Tibial nerve (tissue), 4 donors: Measurements from ENCODE around the gene PLEKHF1. TPM values are rescaled to one million over a fixed set of nuclear protein-coding genes. Genes with fewer than 3 reads are reported as not detected.

Experiments used
- DNase-seq, 2 donors: peaks; one replicate each; pipeline ENCODE4 v3.0.0-alpha.2; 2019; ENCODE audit warnings: low spot score in 2 of 2
- H3K27ac ChIP-seq, 4 donors: fragments of 200-600 bp; sonication (generic) in 3 of 4; one replicate each; pipeline ENCODE4 v1.5.1; 2017 to 2019; ENCODE audit warnings: mild to moderate bottlenecking in 1 of 4
- H3K27me3 ChIP-seq, 2 donors: fragments of 200-600 bp; sonication (generic) in 1 of 2; one replicate each; pipeline versions ENCODE4 v1.5.1 to v1.6.0; 2017 to 2019
- H3K36me3 ChIP-seq, 3 donors: fragments of 200-600 bp; sonication (generic); one replicate each; pipeline ENCODE4 v1.5.1; 2018 to 2019
- H3K4me1 ChIP-seq, 4 donors: fragments of 200-600 bp; sonication (generic) in 3 of 4; one replicate each; pipeline ENCODE4 v1.5.1; 2017 to 2019
- H3K4me3 ChIP-seq, 4 donors: fragments of 200-600 bp; sonication (generic) in 3 of 4; one replicate each; pipeline ENCODE4 v1.5.1; 2017 to 2019; ENCODE audit warnings: mild to moderate bottlenecking in 1 of 4, moderate library complexity in 1 of 4
- H3K9me3 ChIP-seq, 4 donors: fragments of 200-600 bp; sonication (generic) in 3 of 4; one replicate each; pipeline ENCODE4 v1.5.1; 2017 to 2019
- EP300 ChIP-seq, 2 donors: sonication (generic); formaldehyde crosslinking; IDR thresholded peaks; one replicate each; pipeline ENCODE4 v1.6.1; 2017; ENCODE audit warnings: antibody characterized with exemption in 2 of 2, mild to moderate bottlenecking in 1 of 2
- POLR2A ChIP-seq, 2 donors: fragments of 450-650 bp; IDR thresholded peaks; one replicate each; pipeline ENCODE4 v1.6.1; 2017; ENCODE audit warnings: antibody characterized with exemption in 2 of 2, mild to moderate bottlenecking in 2 of 2, moderate library complexity in 2 of 2
- WGBS, 2 donors: methylation state at CpG; one replicate each; pipeline ENCODE4 v1.1.5; 2018; 5-methylcytosine and 5-hydroxymethylcytosine counted together
- total RNA-seq, 4 donors: library from RNA; depleted of rRNA; stranded (reverse); fragments of >200 nt; gene quantifications; one replicate each; pipeline ENCODE4 v1.1.0, GENCODE V29; 2016
- TF ChIP-seq, protein P1 (sequence below), 5 experiments: fragments of 200-600 bp in 3 of 5; fragments of 450-650 bp in 2 of 5; sonication (generic) in 3 of 5; IDR thresholded peaks; one replicate each; pipeline ENCODE4 v1.5.1; 2016 to 2019; ENCODE audit warnings: antibody characterized with exemption in 5 of 5, mild to moderate bottlenecking in 3 of 5, moderate library complexity in 2 of 5

PLEKHF1 gene
- total RNA-seq, 4 donors from 2014 or later = 52.2 to 119 (median 89.0) TPM

DNA sequence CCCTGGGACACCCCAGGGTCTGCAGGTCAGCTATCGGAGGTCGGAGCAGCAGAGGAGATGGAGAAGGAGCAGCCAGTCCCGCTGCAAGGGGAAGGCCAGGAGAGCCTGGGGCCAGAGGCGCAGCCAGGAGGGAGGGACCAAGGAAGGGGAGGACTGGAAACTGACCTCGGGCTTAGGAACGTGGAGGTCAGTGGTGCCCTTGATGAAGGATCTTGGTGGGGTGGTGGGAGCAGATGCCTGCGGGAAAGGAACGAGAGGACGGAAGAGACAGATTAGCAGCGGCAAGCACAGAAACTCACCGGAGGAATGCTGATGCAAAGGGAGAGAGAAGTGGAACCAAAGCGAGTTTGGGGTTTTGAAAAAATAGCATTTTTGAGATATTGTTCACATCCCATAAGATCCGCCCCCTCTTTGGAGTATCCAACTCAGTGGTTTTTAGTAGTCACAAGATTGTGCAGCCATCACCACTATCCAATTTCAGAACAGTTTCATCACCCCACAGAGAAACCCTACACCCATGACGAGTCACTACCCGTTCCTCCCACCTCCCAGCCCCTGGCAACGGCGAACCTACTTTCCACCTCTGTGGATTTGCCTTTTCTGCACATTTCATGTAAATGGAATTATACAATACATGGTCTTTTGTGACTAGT lies 22.1 kb downstream of the PLEKHF1 start:
- Histone ChIP-seq H3K36me3 (peaks cover 0 to 9% (median 0%) of the 10 kb centered on the region in 3 donors), H3K27me3 (no peaks in the 10 kb centered on the region), H3K4me3 (peak overlapping the region in 2 of 4 donors; percentile 1 to 32), H3K4me1 (peaks cover 0 to 29% (median 10%) of the 10 kb centered on the region in 4 donors), H3K9me3 (peaks cover 0 to 11% (median 1%) of the 10 kb centered on the region in 4 donors), H3K27ac (peak overlapping the region; percentile 40 to 91 (median 78))
- 51 to 52% methylated on average over 17 of the region's 17 CpGs for WGBS, 2 donors
- TF ChIP-seq EP300 (IDR thresholded peaks at IDR 0.05) = peak in 1 of 2 donors; percentile 61
- TF ChIP-seq, protein P1, sequence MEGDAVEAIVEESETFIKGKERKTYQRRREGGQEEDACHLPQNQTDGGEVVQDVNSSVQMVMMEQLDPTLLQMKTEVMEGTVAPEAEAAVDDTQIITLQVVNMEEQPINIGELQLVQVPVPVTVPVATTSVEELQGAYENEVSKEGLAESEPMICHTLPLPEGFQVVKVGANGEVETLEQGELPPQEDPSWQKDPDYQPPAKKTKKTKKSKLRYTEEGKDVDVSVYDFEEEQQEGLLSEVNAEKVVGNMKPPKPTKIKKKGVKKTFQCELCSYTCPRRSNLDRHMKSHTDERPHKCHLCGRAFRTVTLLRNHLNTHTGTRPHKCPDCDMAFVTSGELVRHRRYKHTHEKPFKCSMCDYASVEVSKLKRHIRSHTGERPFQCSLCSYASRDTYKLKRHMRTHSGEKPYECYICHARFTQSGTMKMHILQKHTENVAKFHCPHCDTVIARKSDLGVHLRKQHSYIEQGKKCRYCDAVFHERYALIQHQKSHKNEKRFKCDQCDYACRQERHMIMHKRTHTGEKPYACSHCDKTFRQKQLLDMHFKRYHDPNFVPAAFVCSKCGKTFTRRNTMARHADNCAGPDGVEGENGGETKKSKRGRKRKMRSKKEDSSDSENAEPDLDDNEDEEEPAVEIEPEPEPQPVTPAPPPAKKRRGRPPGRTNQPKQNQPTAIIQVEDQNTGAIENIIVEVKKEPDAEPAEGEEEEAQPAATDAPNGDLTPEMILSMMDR (IDR thresholded peaks at IDR 0.05) = no peak
- DNase-seq = peak in 1 of 2 donors; percentile 67

DNA sequence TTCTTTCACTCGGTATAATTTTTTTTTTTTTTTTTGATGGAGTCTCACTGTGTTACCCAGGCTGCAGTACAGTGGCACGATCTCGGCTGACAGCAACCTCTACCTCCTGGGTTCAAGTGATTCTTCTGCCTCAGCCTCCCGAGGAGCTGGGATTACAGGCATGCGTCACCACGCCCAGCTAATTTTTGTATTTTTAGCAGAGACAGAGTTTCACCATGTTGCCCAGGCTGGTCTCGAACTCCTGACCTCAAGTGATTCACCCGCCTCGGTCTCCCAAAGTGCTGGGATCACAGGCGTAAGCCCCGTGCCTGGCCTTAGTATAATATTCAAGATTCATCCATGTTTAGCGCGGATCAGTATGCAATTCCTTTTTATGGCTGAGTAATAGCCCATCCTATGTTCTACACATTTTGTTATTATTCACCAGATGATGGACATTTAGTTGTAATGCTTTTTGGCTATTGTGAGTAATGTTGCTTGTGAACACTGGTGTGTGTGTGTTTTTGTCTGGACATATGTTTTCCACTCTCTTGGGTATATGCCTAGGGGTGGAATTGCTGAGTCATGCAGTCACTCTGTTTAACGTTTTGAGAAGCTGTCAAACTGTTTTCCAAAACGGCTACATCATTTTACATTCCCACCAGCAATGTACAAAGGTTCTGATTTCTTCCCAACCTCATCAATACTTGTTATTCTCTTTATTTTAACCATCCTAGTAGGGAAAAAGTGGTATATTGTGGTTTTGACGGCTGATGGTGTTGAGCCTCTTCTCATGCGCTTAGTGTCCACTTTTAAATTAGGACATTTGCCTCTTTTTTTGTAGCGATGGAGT lies 22.9 kb downstream of the PLEKHF1 start:
- H3K9me3 ChIP-seq = peaks cover 0 to 11% (median 1%) of the 10 kb centered on the region in 4 donors
- DNase-seq = no peak
- H3K36me3 ChIP-seq = peaks cover 0 to 9% (median 0%) of the 10 kb centered on the region in 3 donors
- H3K4me1 ChIP-seq = peaks cover 0 to 22% (median 4%) of the 10 kb centered on the region in 4 donors
- TF ChIP-seq, protein P1 (IDR thresholded peaks at IDR 0.05) = no peak
- TF ChIP-seq EP300 (IDR thresholded peaks at IDR 0.05) = no peak
- no peak for TF ChIP-seq POLR2A (IDR thresholded peaks at IDR 0.05)
- 66 to 78% methylated on average over 18 of the region's 18 CpGs for WGBS, 2 donors
- H3K4me3 ChIP-seq = no peak overlapping the region
- H3K27ac ChIP-seq = peak overlapping the region in 2 of 4 donors; percentile 88 to 91
- no peaks in the 10 kb centered on the region for H3K27me3 ChIP-seq

DNA sequence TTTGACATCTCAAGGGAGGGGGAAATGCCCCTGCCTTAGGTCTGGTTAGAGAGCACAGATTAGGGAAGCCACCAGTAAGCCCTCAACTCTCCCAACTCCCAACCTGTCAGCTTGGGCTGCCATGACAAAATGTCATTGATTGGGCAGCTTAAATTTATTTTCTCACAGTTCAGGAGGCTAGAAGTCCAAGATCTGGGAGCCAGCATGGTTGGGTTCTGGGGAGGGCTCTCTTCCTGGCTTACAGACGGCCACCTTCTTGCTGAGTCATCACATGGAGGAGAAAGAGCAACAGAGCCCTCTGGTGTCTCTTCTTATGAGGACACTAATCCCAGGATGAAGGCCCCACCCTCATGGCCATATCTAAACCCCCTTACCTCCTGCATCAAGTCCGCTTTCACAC lies 25.6 kb downstream of the PLEKHF1 start:
- 60% methylated on average over 2 of the region's 2 CpGs for WGBS, 2 donors
- H3K4me3 ChIP-seq = no peak overlapping the region
- peaks cover 0 to 11% (median 1%) of the 10 kb centered on the region in 4 donors for H3K9me3 ChIP-seq
- H3K27me3 ChIP-seq = no peaks in the 10 kb centered on the region
- H3K27ac ChIP-seq = peak overlapping the region in 1 of 4 donors; percentile 52
- no peak for DNase-seq
- H3K4me1 ChIP-seq = peaks cover 0 to 33% (median 10%) of the 10 kb centered on the region in 4 donors
- peaks cover 0 to 9% (median 0%) of the 10 kb centered on the region in 3 donors for H3K36me3 ChIP-seq
- TF ChIP-seq EP300 (IDR thresholded peaks at IDR 0.05) = no peak
- TF ChIP-seq, protein P1 (IDR thresholded peaks at IDR 0.05) = peak in 3 of 5 experiments; percentile 18 to 35 (median 25)

DNA sequence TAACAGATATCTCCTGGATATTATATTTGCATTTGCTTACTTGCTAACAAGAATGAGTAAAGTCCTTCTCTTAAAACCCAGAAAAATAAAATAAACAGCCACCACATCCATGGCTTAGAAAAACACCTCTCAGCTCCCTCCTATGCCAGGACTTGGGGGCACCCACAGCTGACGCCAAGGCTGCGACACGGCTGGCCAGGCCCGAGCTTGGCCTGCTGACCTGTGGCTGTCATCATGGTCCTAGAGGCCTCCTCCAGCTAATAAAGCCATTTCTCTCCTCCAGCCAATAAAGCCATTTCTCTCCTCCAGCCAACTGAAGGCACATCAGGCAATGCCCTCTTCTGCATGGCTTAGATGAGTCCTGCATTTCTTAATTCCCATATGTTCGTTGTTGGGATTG lies 28.9 kb downstream of the PLEKHF1 start:
- Histone ChIP-seq H3K9me3 (peaks cover 0 to 11% (median 1%) of the 10 kb centered on the region in 4 donors), H3K4me1 (peaks cover 0 to 19% (median 7%) of the 10 kb centered on the region in 4 donors), H3K27me3 (no peaks in the 10 kb centered on the region), H3K36me3 (peaks cover 0 to 9% (median 0%) of the 10 kb centered on the region in 3 donors), H3K27ac (peak overlapping the region in 3 of 4 donors; percentile 6 to 67 (median 10)), H3K4me3 (no peak overlapping the region)
- 46 to 54% methylated on average over 5 of the region's 5 CpGs for WGBS, 2 donors
- no peak for TF ChIP-seq POLR2A (IDR thresholded peaks at IDR 0.05)
- TF ChIP-seq, protein P1 (IDR thresholded peaks at IDR 0.05) = no peak
- no peak for TF ChIP-seq EP300 (IDR thresholded peaks at IDR 0.05)
- DNase-seq = no peak
